ENCODE measurements around the gene CCDC15.
"Not testable (repeated sequence)": the region's sequence is repeated elsewhere in the genome, so short reads cannot be mapped to it uniquely, and the experiment has no call there.

CCDC15 gene

DNA sequence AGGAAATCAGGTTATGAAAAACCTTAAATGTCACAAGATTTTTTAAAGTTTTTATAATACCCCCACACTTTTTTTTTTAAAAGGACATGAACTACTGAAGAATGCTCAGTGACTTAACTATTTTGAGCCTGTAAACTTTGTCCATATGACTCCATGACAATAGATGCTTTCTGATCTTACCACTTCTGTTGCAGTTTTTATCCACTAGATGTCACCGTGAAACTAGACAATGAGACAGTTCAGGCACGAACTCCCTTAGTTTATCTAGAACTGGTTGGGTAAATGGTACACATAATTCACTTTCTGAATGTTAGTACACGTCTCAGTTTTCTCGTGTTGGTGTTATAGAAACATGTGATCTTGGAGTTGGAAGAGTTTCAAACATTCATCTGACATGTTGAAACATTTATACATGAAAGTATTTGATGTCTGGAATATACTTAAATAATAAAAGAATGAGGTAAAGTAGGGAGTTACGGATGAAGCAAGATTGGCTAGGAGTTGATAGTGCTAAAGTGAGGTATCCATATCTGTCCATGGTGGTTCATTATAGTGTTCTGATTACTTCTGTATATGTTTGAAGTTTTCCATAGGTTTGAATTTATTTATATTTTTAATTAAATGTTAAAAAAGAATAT is 8.1 kb downstream of the CCDC15 start:
- no peaks in the 10 kb centered on the region for H4K20me1 ChIP-seq
- no peaks in the 10 kb centered on the region for H3K9me3 ChIP-seq
- no peaks in the 10 kb centered on the region for H3K36me3 ChIP-seq
- H3K4me2 ChIP-seq = no peak overlapping the region
- no peak for TF ChIP-seq Cebpa-rat (IDR thresholded peaks at IDR 0.05)
- H3K4me3 ChIP-seq = no peak overlapping the region
- no peak overlapping the region for H3K27ac ChIP-seq
- H3K27me3 ChIP-seq = no peaks in the 10 kb centered on the region
- H3K9ac ChIP-seq = no peak overlapping the region
- H3K4me1 ChIP-seq = no peaks in the 10 kb centered on the region

DNA sequence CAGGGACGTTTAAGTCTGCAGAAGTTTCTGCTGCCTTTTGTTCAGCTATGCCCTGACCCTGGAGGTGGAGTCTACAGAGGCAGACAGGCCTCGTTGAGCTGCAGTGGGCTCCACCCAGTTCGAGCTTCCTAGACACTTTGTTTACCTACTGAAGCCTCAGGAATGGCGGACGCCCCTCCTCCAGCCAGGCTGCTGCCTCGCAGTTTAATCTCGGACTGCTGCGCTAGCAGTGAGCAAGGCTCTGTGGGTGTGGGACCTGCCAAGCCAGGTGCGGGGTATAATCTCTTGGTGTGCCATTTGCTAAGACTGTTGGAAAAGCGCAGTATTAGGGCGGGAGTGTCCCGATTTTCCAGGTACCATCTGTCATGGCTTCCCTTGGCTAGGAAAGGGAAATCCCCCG is 14.2 kb downstream of the CCDC15 start:
- not testable (repeated sequence) for H3K27ac ChIP-seq, H4K20me1 ChIP-seq, H3K27me3 ChIP-seq, H3K4me2 ChIP-seq, H3K9ac ChIP-seq, H3K9me3 ChIP-seq, H3K36me3 ChIP-seq, H3K4me1 ChIP-seq, H3K4me3 ChIP-seq

DNA sequence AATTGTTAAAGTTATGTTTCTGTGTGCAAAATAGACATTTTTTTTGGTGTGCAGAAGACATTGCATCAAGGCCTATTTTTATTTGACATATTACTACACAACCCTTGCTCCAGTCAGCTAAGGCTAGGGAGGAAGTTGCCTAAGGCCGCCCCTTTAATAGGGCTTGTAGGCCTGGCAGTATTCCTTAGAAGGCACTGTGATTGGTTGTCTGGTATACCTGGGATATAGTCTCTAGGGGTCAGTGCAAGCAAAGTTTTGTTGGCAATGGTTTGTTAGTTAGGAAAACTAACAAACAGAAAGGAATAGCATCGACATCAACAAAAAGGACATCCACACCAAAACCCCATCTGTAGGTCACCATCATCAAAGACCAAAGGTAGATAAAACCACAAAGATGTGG is 16.9 kb downstream of the CCDC15 start:
- H3K36me3 ChIP-seq = peaks cover 6% of the 10 kb centered on the region; the same call in 1 of the 2 replicates
- H3K9ac ChIP-seq = no peak overlapping the region
- no peak overlapping the region for H3K27ac ChIP-seq
- H3K4me1 ChIP-seq = no peaks in the 10 kb centered on the region
- 0 out of 2 replicates have a peak, but pooled peaks cover 5% of the 10 kb centered on the region for H3K9me3 ChIP-seq
- TF ChIP-seq Cebpa-rat (IDR thresholded peaks at IDR 0.05) = no peak
- no peak overlapping the region for H3K4me3 ChIP-seq
- no peak overlapping the region for H3K4me2 ChIP-seq
- no peaks in the 10 kb centered on the region for H4K20me1 ChIP-seq
- H3K27me3 ChIP-seq = no peaks in the 10 kb centered on the region

DNA sequence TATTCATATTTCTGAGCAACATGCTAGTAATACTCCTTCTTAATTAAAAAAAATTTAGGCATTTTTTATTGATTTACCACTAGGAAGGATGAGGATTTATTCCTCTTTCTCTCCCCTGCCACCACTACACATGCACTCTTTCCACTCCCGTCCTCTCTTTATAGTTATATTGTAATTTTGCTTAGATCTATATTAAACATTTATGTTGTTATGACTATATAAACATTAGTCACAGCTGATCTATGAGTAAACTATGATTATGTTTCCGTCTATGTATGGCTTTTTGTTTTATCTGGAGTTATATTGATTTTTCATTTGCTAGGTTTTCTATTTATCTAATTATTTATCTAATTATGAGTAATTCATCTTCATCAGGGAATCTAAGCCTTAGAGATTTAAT is 17.8 kb downstream of the CCDC15 start:
- Histone ChIP-seq H4K20me1 (no peaks in the 10 kb centered on the region), H3K9me3 (0 out of 2 replicates have a peak, but pooled peaks cover 5% of the 10 kb centered on the region), H3K9ac (no peak overlapping the region), H3K36me3 (peaks cover 6% of the 10 kb centered on the region; the same call in 1 of the 2 replicates), H3K27me3 (no peaks in the 10 kb centered on the region), H3K4me1 (no peaks in the 10 kb centered on the region), H3K4me2 (no peak overlapping the region), H3K27ac (no peak overlapping the region), H3K4me3 (no peak overlapping the region)
- no peak for TF ChIP-seq Cebpa-rat (IDR thresholded peaks at IDR 0.05)

DNA sequence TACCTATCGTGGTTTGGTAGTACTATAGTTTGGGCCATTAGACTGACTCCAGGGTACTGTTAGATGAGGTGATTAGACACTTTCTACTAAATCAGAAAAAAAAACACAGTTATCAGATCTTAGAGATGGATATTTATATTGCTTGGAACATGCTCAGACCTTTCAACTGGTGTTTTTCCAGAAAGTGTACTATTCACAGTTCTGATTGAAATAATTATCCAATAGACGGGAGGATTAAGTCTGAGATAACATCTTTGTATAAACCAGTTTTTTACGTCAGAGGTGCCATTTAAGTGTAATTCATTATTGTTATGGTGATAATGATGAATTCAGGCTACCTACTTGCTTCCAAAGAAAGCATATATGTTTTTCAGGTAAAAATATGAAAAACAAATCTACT is 22.5 kb downstream of the CCDC15 start:
- Histone ChIP-seq H4K20me1 (no peaks in the 10 kb centered on the region), H3K4me2 (no peak overlapping the region), H3K27ac (no peak overlapping the region), H3K4me3 (no peak overlapping the region), H3K9me3 (peaks cover 22% of the 10 kb centered on the region), H3K4me1 (no peaks in the 10 kb centered on the region), H3K27me3 (no peaks in the 10 kb centered on the region), H3K36me3 (peaks cover 4% of the 10 kb centered on the region; the same call in 1 of the 2 replicates), H3K9ac (no peak overlapping the region)
- TF ChIP-seq Cebpa-rat (IDR thresholded peaks at IDR 0.05) = no peak

DNA sequence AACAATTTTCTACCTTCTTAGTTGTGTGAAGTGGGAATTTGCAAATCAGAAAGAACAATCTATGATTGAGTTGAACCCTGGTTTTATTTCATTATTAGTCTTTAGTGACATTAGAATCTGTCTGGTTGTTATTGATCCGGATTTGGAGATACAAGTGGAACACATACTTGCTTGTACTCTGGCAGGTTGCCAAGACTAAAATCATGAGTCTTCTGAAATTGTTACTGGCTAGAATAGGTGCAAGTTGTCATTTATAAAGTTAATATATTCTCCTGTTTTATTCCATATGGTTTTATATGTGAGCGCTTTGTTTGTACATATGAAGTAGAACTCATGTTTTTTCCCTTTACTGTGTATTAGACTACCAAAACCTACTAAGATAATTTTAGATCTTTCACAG is 23.0 kb downstream of the CCDC15 start:
- TF ChIP-seq Cebpa-rat (IDR thresholded peaks at IDR 0.05) = no peak
- no peak overlapping the region for H3K27ac ChIP-seq

DNA sequence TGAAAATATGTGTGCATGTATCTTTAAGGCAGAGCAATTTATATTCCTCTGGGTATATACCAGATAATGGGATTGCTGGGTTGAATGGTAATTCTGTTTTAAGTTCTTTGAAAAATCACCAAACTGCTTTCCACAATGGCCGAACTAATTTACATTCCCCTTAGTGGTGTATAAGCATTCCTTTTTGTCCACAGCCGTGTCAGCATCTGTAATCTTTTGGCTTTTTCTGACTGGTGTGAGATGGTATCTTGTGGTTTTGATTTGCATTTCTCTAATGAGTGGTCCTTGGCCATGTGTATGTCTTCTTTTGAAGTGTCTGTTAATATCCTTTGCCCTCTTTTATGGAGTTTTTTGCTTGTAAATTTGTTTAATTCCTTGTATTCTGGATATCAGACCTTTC is 24.3 kb downstream of the CCDC15 start:
- Histone ChIP-seq H4K20me1 (no peaks in the 10 kb centered on the region), H3K27me3 (no peaks in the 10 kb centered on the region), H3K36me3 (peaks cover 7% of the 10 kb centered on the region; the same call in 1 of the 2 replicates), H3K4me2 (no peak overlapping the region), H3K4me3 (no peak overlapping the region), H3K4me1 (no peaks in the 10 kb centered on the region), H3K9me3 (peaks cover 39% of the 10 kb centered on the region), H3K9ac (no peak overlapping the region), H3K27ac (no peak overlapping the region)
- no peak for TF ChIP-seq Cebpa-rat (IDR thresholded peaks at IDR 0.05)

More for the DNA sequence above, 23.0 kb downstream of the CCDC15 start:
- Histone ChIP-seq H3K36me3 (peaks cover 7% of the 10 kb centered on the region; the same call in 1 of the 2 replicates), H3K9ac (no peak overlapping the region), H4K20me1 (no peaks in the 10 kb centered on the region), H3K9me3 (peaks cover 27% of the 10 kb centered on the region), H3K4me2 (no peak overlapping the region), H3K4me1 (no peaks in the 10 kb centered on the region), H3K4me3 (no peak overlapping the region), H3K27me3 (no peaks in the 10 kb centered on the region)

DNA sequence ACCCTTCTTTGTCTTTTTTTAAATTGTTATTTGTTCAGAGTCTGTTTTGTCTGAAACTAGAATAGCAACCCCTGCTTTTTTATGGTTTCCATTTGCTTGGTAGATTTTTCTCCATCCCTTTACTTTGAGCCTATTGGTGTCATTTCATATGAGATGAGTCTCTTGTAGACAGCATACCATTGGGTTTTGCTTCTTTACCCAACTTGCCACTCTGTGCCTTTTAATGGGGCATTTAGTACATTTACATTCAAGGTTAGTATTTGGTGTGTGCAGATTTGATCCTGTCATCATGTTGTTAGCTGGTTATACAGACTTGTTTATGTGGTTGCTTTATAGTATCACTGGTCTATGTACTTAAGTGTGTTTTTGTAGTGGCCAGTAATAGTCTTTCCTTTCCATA is 28.0 kb downstream of the CCDC15 start:
- peaks cover 22% of the 10 kb centered on the region for H3K36me3 ChIP-seq
- H4K20me1 ChIP-seq = no peaks in the 10 kb centered on the region
- no peak overlapping the region for H3K9ac ChIP-seq
- no peak overlapping the region for H3K27ac ChIP-seq
- H3K4me3 ChIP-seq = no peak overlapping the region
- no peaks in the 10 kb centered on the region for H3K27me3 ChIP-seq
- no peak for TF ChIP-seq Cebpa-rat (IDR thresholded peaks at IDR 0.05)
- H3K4me2 ChIP-seq = no peak overlapping the region
- H3K9me3 ChIP-seq = peaks cover 46% of the 10 kb centered on the region
- no peaks in the 10 kb centered on the region for H3K4me1 ChIP-seq

DNA sequence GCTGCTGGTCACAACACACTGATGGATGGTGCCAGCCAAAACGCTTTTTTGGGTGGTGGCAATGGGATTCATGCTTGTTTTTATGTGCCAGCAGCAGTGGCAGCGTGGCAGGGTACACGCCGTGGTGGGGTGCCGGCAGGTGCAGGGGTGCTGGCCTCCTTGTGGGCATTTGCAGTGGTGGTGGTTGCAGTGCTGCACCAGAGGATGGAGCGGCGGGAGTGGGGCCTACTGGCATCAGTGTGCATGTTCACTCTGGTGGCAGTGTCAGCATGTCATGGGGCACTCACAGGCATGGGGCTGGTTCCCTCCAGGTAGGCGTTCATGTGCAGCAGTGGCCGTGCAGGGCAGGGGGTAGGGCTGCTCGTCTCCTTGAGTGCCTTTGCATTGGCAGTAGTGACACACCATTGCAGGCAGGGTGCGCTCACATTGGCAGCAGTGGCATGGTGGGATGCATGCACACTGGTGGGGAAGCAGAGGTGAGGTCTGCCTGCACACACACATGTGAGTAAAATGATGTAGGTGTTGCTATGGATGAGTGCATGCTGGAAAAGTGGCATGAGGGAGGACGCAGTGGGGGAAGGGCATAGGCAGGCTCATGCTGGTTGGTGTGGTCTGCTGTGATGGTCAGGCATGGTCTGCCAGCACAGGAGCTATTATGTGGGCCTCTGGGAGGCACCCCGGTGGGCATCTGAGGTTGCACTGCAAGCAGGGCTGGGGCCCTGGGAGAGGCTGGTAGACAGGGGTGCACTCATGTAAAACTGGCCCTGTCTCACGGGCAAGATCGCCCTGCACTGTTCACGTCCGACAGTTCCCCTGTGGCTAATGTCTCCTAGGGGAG is 29.9 kb downstream of the CCDC15 start:
- Histone ChIP-seq H3K9ac (no peak overlapping the region), H3K4me2 (no peak overlapping the region), H3K36me3 (peaks cover 30% of the 10 kb centered on the region), H3K4me1 (no peaks in the 10 kb centered on the region), H3K27me3 (no peaks in the 10 kb centered on the region), H3K27ac (no peak overlapping the region), H3K4me3 (no peak overlapping the region), H3K9me3 (peaks cover 46% of the 10 kb centered on the region), H4K20me1 (no peaks in the 10 kb centered on the region)
- TF ChIP-seq Cebpa-rat (IDR thresholded peaks at IDR 0.05) = no peak

DNA sequence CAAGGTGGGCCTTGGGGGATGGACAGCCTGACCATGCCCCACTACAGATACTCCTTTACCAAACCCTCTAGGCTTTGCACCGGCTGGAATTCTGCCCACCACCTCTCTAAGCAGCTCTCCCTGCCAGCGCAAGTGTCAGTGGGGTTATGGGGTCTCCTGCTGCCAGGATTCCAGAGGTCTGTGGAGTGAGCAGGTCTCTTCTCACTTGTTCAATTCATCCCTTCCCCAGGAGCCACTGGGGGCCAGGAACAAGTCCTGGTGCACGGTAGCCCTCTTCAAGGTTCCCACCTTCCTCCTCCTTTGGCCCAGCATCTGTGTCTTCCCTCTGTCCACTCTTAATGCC is 30.5 kb downstream of the CCDC15 start:
- H3K27me3 ChIP-seq = no peaks in the 10 kb centered on the region
- peaks cover 40% of the 10 kb centered on the region for H3K9me3 ChIP-seq
- H4K20me1 ChIP-seq = no peaks in the 10 kb centered on the region
- H3K4me2 ChIP-seq = no peak overlapping the region
- TF ChIP-seq Cebpa-rat (IDR thresholded peaks at IDR 0.05) = no peak
- H3K4me3 ChIP-seq = no peak overlapping the region
- H3K9ac ChIP-seq = no peak overlapping the region
- no peak overlapping the region for H3K27ac ChIP-seq
- H3K4me1 ChIP-seq = no peaks in the 10 kb centered on the region
- peaks cover 30% of the 10 kb centered on the region for H3K36me3 ChIP-seq

Data from BLaER1 (cell line).